Right kidney (tissue), 1 donor: ENCODE data around the gene EHD3.

ENCODE experiments used
- DNase-seq: peaks from one replicate; pipeline ENCODE4 v3.0.0-alpha.2; 2016

The EHD3 gene

GRCh38 chr2:31287654-31288053 is 53.7 kb downstream of the EHD3 start:
- DNase-seq = no peak

- DNase-seq = no peak
Observed at GRCh38 chr2:31294196-31294595, 60.2 kb downstream of the EHD3 start.

- no peak for DNase-seq
Observed at GRCh38 chr2:31296641-31297287, 62.8 kb downstream of the EHD3 start.

- no peak for DNase-seq
Observed at GRCh38 chr2:31297751-31298150, 63.8 kb downstream of the EHD3 start.

GRCh38 chr2:31299547-31299946 is 65.6 kb downstream of the EHD3 start:
- DNase-seq = no peak

GRCh38 chr2:31300309-31300708 is 66.4 kb downstream of the EHD3 start:
- DNase-seq = no peak

GRCh38 chr2:31302940-31303563 is 69.1 kb downstream of the EHD3 start:
- DNase-seq = no peak

GRCh38 chr2:31304816-31305215 is 70.9 kb downstream of the EHD3 start:
- DNase-seq = no peak

GRCh38 chr2:31312898-31313297 is 78.9 kb downstream of the EHD3 start:
- DNase-seq = no peak

- no peak for DNase-seq
Observed at GRCh38 chr2:31314761-31315160, 80.8 kb downstream of the EHD3 start.

GRCh38 chr2:31317396-31317795 is 83.4 kb downstream of the EHD3 start:
- no peak for DNase-seq

GRCh38 chr2:31318361-31319336 is 84.7 kb downstream of the EHD3 start:
- no peak for DNase-seq
